Measurements from ENCODE around the gene SSBP4. TPM values are rescaled to one million over a fixed set of nuclear protein-coding genes. Genes with fewer than 3 reads are reported as not detected.
A peak's percentile ranks its signal among the peaks of the same experiment; 100 is the strongest.
"Not testable (repeated sequence)": the region's sequence is repeated elsewhere in the genome, so short reads cannot be mapped to it uniquely, and the experiment has no call there.

The SSBP4 gene
- total and polyA plus RNA-seq, 12 donors: 17.6 to 51.6 (median 30.1) TPM

DNA sequence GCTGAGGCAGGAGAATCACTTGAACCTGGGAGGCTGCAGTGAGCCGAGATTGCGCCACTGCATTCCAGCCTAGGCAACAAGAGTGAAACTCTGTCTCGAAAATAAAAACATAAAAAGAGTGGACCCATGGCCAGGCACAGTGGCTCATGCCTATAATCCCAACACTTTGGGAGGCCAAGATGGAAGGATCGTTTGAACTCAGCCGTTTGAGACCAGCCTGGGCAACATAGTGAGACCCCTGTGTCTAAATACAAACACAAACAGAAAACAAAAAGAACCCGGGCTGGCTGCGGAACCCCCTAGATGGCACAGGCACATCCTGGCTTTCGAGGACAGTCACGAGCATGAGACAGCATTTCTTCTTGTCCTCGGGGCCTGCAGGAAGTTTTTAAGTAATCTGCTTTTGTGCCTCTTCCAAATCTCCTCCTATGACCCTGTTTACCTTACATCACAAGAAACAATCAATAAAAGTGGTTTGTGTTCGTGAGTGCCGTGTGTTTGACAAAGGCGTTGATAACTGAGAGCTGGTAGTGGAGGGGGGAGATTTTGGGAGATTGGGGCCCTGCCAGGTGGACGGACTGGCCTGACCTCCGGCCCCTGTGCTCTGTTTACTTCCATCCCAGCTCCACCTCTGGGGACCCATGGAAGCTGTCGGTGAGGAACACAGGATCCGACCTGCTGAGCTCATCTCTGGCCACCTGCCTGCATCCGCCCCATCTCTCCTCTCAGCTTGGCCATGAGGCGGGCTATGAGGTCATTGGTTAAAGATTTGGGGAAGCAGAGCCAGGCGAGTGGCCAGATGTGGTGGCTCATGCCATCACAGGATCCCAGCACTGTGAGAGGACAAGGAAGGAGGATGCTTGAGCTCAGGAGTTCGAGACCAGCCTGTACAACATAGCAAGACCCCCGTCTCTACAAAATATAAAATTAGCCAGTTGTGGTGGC lies 39.1 kb upstream of the SSBP4 start:
- Histone ChIP-seq H3K27me3 (peaks cover 0 to 8% (median 0%) of the 10 kb centered on the region in 7 donors), H3K36me3 (no peaks in the 10 kb centered on the region), H3K4me1 (peaks cover 0 to 38% (median 18%) of the 10 kb centered on the region in 9 donors), H3K27ac (peak overlapping the region in 9 of 10 donors; percentile 29 to 81 (median 70)), H3K4me3 (no peak overlapping the region), H3K9me3 (no peaks in the 10 kb centered on the region)
- TF ChIP-seq, protein P1, sequence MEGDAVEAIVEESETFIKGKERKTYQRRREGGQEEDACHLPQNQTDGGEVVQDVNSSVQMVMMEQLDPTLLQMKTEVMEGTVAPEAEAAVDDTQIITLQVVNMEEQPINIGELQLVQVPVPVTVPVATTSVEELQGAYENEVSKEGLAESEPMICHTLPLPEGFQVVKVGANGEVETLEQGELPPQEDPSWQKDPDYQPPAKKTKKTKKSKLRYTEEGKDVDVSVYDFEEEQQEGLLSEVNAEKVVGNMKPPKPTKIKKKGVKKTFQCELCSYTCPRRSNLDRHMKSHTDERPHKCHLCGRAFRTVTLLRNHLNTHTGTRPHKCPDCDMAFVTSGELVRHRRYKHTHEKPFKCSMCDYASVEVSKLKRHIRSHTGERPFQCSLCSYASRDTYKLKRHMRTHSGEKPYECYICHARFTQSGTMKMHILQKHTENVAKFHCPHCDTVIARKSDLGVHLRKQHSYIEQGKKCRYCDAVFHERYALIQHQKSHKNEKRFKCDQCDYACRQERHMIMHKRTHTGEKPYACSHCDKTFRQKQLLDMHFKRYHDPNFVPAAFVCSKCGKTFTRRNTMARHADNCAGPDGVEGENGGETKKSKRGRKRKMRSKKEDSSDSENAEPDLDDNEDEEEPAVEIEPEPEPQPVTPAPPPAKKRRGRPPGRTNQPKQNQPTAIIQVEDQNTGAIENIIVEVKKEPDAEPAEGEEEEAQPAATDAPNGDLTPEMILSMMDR (IDR thresholded peaks at IDR 0.05): no peak
- 43 to 55% methylated on average over 22 of the region's 22 CpGs for WGBS, 2 donors
- peak; percentile 68 to 94 (median 90) for ATAC-seq
- peak; percentile 76 to 89 for DNase-seq
- intact Hi-C loops (cut with DNase I): no loop called here

DNA sequence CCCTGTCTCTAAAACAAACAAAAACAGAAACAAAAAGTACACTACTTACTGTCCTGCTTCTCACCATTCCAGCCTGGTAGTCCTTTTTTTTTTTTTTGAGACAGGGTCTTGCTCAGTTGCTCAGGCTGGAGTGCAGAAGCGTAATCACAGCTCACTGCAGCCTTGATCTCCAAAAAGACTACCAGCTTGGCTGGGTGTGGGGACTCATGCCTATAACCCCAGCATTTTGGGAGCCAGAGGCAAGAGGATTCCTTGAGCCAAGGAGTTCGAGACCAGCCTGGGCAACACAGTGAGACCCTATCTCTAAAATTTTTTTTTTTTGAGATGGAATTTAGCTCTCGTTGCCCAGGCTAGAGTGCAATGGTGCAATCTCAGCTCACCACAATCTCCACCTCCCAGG lies 38.4 kb upstream of the SSBP4 start:
- peak overlapping the region in 7 of 10 donors; percentile 62 to 81 (median 71) for H3K27ac ChIP-seq
- no peak overlapping the region for H3K4me3 ChIP-seq
- peaks cover 0 to 10% (median 0%) of the 10 kb centered on the region in 7 donors for H3K27me3 ChIP-seq
- H3K36me3 ChIP-seq: no peaks in the 10 kb centered on the region
- 75 to 99% methylated on average over 3 of the region's 3 CpGs for WGBS, 2 donors
- no peak for ATAC-seq
- peaks cover 0 to 35% (median 14%) of the 10 kb centered on the region in 9 donors for H3K4me1 ChIP-seq
- DNase-seq: no peak
- intact Hi-C loops (cut with DNase I): no loop called here
- no peaks in the 10 kb centered on the region for H3K9me3 ChIP-seq
- TF ChIP-seq, protein P1 (IDR thresholded peaks at IDR 0.05): no peak

DNA sequence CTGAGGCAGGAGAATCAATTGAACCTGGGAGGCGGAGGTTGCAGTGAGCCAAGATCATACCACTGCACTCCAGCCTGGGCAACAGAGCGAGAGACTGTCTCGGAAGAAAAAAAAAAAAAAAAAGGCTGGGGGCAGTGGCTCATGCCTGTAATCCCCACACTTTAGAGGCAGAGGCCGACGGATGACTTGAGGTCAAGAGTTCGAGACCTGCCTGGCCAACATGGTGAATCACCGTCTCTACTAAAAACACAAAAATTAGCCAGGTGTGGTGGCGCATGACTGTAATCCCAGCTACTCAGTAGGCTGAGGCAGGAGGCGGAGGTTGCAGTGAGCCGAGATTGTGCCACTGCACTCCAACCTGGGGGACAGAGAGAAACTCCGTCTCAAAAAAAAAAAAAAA lies 35.6 kb upstream of the SSBP4 start:
- WGBS, 2 donors: 94 to 96% methylated on average over 11 of the region's 11 CpGs
- intact Hi-C loops (cut with DNase I): not testable (repeated sequence)

DNA sequence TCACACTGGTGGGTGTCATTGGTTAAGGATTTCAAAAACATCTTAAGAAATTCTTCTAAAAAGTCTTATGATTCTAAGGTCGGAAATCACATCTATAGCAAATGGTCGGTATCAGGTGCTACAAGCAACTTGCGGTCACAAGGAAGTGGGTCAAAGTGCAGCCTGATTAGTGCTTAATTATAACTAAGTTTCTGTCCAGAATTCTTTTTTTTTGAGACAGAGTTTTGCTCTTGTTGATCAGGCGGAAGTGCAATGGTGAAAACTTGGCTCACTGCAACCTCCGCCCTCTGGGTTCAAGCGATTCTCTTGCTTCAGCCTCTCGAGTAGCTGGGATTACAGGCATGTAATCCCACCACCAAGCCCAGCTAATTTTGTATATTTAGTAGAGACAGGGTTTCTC lies 34.4 kb upstream of the SSBP4 start:
- Histone ChIP-seq H3K9me3 (peaks cover 0 to 1% (median 0%) of the 10 kb centered on the region in 11 donors), H3K4me1 (peaks cover 0 to 51% (median 27%) of the 10 kb centered on the region in 9 donors), H3K27ac (no peak overlapping the region), H3K36me3 (peaks cover 0 to 6% (median 0%) of the 10 kb centered on the region in 9 donors), H3K4me3 (no peak overlapping the region), H3K27me3 (peaks cover 0 to 16% (median 0%) of the 10 kb centered on the region in 7 donors)
- 86 to 92% methylated on average over 7 of the region's 7 CpGs for WGBS, 2 donors
- intact Hi-C loops (cut with DNase I): loop anchor here in 4 of 10 donors (5.0 kb wide), 2 partner anchors 32 to 42 kb away; partner anchors contain the start of gene PGPEP1 (in 1 of the 4)
- DNase-seq: no peak
- TF ChIP-seq, protein P1 (IDR thresholded peaks at IDR 0.05): no peak
- no peak for ATAC-seq

More for the DNA sequence above, 35.6 kb upstream of the SSBP4 start:
- H3K9me3 ChIP-seq, DNase-seq, H3K4me3 ChIP-seq, ATAC-seq, H3K27ac ChIP-seq, H3K36me3 ChIP-seq: not testable (repeated sequence)
- Histone ChIP-seq H3K27me3 (peaks cover 0 to 16% (median 0%) of the 10 kb centered on the region in 7 donors), H3K4me1 (peaks cover 0 to 55% (median 26%) of the 10 kb centered on the region in 9 donors)

Measured in heart right ventricle (tissue), 16 donors.